ENCODE measurements around the gene GABRR1.
"Not testable (repeated sequence)": the region's sequence is repeated elsewhere in the genome, so short reads cannot be mapped to it uniquely, and the experiment has no call there.

Gene GABRR1

DNA sequence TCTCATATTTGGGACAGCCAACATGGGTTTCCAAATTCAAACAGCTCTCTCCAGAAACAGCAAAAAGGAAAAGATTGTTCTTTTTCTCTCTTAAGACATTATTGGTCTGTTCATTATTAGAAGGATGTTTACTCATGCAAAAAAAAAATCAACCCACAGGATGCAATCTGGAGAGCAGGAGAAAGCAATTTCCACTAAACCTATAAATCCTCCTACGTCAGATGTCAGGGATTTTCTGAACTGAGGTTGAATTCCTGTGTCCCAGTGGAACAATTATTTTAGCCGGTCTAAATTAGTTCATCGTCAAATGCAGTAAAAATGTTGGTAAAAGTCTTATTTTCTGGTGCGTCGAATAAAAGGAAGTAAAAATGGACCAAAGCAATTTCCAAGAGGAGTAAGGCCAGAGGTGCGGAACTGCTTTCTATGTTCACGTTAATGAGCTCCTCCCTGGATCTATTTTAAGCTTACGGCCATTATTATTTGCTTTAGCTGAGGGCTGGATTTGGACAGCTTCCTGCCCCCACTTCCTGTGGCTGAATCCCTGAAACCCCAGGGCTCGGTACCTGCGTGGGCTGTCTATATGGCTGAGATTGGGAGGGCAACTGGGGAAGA, at the start of gene GABRR1:
GABRR1 (minus strand) TSS at position 60 of the 612 bp plus-strand sequence; CDS start at position 24, 36 bp downstream.
- DNase-seq (ENCODE audit: low read depth, low spot score): no peak

DNA sequence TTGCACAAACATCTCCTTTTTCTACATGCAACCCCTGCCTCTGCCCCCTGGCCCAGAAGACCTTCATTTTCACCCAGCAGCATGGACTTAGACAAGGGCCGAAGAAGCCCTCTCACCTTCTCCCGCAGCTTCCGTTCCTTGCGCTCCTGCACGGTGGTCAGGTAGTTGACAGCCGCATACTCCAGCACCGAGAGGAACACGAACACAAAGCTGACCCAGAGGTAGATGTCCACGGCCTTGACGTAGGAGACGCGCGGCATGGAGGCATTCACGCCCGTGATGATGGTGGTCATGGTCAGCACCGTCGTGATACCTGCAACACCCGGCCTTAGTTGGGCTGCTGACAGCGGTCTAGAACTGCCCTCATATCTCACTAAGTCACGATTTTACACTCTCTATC, 47.1 kb upstream of the GABRR1 start:
- no peak for DNase-seq (ENCODE audit: low read depth, low spot score)

DNA sequence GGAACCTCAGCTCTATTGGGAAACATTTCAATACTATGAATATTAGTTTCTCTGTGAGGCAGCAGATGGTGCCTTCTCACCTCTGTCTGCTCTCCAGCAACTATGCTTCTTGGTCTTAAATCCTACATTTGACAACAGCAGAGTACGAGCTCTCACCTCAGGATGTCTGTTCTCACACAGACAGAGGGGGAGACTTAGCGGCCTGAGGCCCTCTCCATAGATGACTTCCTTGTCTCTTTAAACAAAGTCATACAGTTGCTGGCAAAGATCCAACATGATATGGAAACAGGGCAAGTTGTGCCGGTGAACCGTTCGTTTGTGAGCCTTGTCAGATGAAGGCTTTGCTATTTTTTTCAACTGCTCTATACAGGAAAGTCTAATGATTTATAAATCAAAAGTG, 43.7 kb upstream of the GABRR1 start:
- DNase-seq (ENCODE audit: low read depth, low spot score): no peak

- DNase-seq (ENCODE audit: low read depth, low spot score): no peak
These were observed 43.2 kb upstream of the GABRR1 start for GRCh38 chr6:89260310-89260709.

DNA sequence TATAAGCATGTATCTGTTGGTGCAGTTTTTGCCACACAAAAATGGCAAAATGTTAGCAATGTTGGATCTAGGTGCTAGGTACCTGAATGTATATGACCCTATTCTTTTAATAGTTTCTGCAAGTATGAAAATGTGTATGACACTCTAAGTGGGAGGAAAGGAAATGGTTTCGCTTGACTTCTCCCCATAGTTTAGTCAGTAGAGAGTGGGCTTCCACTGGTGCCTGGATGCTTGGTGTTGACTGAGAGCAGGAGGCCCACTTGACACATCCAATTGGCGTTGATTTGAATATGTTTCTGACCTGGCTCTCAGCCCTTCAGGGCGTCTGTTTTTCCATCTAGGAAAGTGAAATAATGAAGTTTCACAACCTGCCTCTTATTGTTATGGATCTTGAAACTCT, 41.8 kb upstream of the GABRR1 start:
- DNase-seq (ENCODE audit: low read depth, low spot score): no peak

GRCh38 chr6:89257781-89258180, 40.6 kb upstream of the GABRR1 start:
- DNase-seq (ENCODE audit: low read depth, low spot score): no peak

GRCh38 chr6:89257346-89257745, 40.2 kb upstream of the GABRR1 start:
- no peak for DNase-seq (ENCODE audit: low read depth, low spot score)

DNA sequence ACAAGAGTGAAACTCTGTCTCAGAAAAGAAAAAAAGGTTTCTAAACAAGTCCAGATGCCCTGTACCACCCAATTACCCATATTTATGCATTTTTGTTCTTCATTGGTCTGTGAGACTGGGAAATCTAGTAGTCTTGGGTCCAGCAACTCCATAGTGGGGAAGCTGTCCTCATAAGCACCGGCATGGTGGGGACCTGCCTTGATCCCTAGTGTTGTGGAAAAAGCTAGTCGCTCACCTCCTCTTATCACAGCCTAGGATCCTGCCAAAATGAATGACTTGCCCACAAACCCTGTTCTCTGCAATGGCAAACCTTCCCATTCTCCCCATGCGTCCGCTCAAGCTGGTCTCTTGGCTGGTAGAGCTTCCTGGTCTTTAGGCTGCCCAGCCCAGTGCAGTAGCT, 38.3 kb upstream of the GABRR1 start:
- DNase-seq (ENCODE audit: low read depth, low spot score): no peak

DNA sequence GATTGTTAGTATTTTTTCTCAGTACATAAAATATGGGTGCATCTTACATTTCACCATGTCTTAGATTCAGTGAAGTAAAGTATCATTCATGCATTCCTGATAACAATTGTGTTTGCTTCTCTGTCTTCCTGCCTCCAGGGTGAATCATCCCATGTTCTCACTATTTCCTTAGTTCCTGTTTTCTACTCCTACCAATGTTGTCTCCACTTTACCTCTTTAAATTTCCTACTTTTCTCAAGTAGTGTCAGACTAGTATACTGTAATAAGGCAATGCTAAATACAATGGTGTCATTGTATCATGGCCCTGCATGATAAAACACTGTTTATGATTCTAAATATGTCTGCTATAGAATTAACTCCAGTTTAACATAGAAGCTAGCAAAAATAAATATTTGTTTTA, 37.4 kb upstream of the GABRR1 start:
- no peak for DNase-seq (ENCODE audit: low read depth, low spot score)

DNA sequence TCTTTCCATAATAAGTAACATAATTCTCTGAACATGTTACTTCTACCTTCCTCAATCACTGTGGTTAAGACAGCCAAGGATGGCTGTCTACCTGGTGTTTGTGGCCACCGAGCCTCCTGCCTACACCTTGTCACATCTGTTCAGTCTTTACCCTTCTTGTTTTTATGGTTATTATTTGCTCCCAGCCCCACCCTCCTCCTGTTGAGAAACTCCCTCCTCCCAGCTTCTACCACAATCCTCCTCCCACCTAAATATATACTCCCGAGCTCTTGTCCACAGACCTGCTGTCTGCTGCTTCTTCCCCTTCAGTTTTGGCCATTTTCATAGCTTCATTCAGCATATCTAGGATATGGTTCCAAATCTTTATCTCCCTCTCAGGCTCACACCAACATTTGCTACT, 35.7 kb upstream of the GABRR1 start:
- DNase-seq (ENCODE audit: low read depth, low spot score): no peak

GRCh38 chr6:89251976-89252375, 34.8 kb upstream of the GABRR1 start:
- no peak for DNase-seq (ENCODE audit: low read depth, low spot score)

DNA sequence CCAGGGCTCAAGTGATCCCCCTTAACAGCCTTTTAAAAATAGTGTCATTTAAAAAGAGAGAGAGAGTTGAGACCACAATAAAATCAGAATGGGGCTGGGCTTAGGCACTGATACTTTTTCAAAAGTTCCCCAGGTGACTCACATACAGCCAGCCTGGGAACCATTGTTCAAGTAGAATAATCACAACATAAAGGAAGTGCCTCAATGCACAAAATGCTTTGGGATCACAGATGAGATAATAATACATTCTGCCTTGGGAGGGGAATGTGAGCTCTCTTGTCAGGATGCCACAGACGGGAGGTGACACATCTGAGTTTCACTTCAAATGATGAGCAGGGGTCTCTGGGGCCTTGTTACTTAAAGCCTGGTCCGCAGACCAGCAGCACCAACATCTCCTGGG, 34.0 kb upstream of the GABRR1 start:
- DNase-seq (ENCODE audit: low read depth, low spot score): no peak

- no peak for DNase-seq (ENCODE audit: low read depth, low spot score)
These were observed 33.1 kb upstream of the GABRR1 start for GRCh38 chr6:89250239-89250638.

- no peak for DNase-seq (ENCODE audit: low read depth, low spot score)
These were observed 27.3 kb upstream of the GABRR1 start for GRCh38 chr6:89244241-89244985.

GRCh38 chr6:89243331-89243629, 26.1 kb upstream of the GABRR1 start:
- DNase-seq (ENCODE audit: low read depth, low spot score): no peak

- DNase-seq (ENCODE audit: low read depth, low spot score): no peak
These were observed 25.6 kb upstream of the GABRR1 start for GRCh38 chr6:89242574-89243330.

DNA sequence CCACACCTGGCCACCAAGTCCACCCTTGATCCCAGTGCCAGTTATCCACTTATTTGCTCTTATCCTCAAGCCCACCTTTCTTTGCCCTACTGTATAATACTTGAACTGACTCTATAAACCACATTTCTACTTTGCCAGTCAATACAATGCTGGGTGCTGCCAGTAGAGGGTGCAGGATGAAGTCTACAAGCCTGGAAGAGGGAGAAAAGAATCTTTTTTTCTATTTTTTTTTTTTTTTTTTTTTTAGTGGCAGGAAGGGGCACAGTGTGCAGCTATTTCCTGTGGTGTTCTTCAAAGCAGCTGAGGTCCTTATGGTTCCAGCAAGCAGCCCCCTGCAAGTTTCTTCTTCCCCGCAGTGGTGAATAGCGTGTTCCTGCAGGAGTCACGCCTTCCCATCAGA, 22.2 kb upstream of the GABRR1 start:
- DNase-seq (ENCODE audit: low read depth, low spot score): no peak

GRCh38 chr6:89237158-89237557, 20.0 kb upstream of the GABRR1 start:
- DNase-seq (ENCODE audit: low read depth, low spot score): no peak

- DNase-seq (ENCODE audit: low read depth, low spot score): not testable (repeated sequence)
These were observed 16.4 kb upstream of the GABRR1 start for GRCh38 chr6:89233605-89234004.

DNA sequence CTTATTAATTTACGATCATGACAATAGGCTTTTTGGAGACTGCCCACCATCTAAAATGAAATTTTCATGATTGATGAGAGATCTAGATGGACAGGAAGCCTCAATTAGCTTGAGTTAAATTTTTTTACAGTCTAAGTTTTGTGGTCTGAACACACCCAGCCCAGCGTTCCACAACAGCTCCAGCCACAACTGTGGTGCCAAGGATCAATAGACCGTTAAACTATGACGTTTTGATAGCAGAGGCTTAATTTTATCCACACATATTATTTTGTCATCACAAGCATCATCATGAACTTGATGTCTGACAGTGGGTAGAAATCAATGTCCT, 5.5 kb upstream of the GABRR1 start:
- DNase-seq (ENCODE audit: low read depth, low spot score): no peak

DNA sequence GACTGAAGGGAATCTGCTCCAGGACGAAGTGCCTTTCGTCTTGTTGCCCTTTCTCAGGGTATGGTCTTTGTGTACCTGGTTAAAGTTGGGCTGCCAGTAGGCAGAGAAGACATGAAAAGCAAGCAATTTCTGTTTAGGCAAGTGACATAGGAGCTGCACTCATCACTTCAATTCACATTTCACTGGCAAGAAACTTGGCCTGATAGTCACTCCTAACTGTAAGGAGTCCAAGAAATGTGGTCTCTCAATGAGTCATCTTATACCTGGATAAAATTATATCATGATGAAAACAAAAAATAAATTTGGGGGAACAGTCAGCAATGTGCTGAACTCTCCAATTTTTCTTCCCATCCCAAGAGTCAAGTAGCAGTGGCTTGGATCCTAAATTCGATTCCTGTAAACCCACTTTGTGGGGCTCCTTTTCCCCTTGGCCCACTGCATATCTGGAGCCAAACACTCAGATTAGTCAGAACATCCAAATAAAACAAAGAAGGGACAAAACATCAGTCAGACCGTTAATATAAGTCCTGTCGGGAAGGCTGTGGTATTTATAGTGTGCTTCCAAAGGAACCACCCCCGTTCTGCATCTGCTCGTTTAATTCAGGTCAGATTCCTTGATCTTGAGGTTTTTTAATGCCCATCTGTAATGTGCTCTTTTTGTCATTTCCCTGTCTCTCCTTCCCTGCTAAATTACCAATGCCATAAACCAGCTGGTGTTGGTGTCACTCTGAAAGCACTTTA, 5.0 kb upstream of the GABRR1 start:
- no peak for DNase-seq (ENCODE audit: low read depth, low spot score)

DNA sequence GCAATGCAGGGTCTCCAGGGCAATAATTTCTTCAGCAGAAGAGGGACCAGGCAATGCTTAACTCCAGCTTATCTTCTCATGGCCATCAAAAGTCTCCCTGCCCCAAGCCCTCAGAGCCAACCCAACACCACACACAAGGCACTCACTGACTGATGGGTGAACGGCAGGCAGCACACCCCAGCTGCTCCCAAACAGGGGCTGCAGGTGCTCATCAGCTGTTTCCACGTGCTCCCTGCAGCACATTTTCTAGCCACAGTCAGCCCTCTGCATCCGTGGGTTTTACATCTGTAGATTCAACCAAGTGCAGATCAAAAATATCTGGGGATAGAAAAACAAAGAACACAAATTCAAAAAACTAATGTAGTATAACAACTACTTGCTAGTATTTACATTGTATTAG, 4.0 kb upstream of the GABRR1 start:
- DNase-seq (ENCODE audit: low read depth, low spot score): no peak

Measured in activated naive CD8-positive, alpha-beta T cell treated with anti-CD3 and anti-CD28 coated beads, Interleukin-2, amount 50 U/mL, for 16 hours (primary cell).